ENCODE measurements around the gene SYT17.

The SYT17 gene

DNA sequence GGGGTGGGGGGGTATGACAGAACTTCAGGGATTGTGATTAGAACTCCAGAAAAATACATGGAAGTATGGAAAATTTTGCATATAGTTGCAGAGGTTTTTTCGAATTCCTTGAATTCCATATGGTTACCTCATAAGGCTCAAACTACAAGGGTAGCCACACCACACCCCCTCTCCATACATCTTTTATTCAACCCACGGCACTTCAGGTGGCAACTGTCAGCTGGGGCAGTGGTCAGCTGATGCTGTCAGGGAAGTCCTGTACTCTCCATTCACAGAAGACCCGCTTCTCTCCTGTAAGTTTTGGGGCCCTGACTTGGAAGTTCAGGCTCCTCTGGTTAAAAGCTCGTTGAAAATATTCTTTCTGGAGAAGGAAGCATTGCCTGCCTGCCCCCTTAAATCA is 60.0 kb downstream of the SYT17 start:
- H3K9me3 Mint-ChIP-seq, result peaks cover 5% of the 10 kb centered on the region

DNA sequence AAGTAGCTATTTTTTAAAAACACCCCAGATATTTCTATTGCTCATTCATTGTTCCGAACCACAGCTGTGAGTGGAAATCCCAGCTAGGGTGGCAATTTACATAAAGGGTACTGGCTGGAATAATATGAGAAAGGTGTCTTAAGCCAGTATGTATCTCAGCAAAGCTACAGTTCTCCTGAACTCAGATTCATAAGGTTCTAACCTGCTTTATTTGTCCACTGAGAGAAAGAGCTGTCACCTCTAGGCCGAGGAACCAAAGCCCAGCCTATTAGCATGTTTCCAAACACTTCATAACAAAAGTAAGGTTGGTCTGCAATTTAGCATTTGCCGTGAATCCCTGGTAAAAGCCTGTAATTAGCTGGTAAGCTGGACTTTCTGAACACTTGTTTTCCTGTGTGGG is 60.5 kb downstream of the SYT17 start:
- Mint-ChIP-seq H3K9me3 (peaks cover 5% of the 10 kb centered on the region), H3K4me1 (peaks cover 21% of the 10 kb centered on the region), H3K27me3 (ENCODE audit: low read depth) (no peaks in the 10 kb centered on the region), H3K4me3 (no peak overlapping the region), H3K36me3 (ENCODE audit: low read depth) (peaks cover 9% of the 10 kb centered on the region), H3K27ac (no peak overlapping the region)
- no peak for TF ChIP-seq CTCF (IDR thresholded peaks at IDR 0.05; ENCODE audit: unreplicated experiment in 3 of 3)

More for the DNA sequence above, 60.0 kb downstream of the SYT17 start:
- Mint-ChIP-seq H3K4me1 (peaks cover 21% of the 10 kb centered on the region), H3K36me3 (ENCODE audit: low read depth) (peaks cover 9% of the 10 kb centered on the region), H3K27me3 (ENCODE audit: low read depth) (no peaks in the 10 kb centered on the region), H3K4me3 (no peak overlapping the region), H3K27ac (peak overlapping the region in 1 of 3 experiments; percentile 0)
- no peak for TF ChIP-seq CTCF (IDR thresholded peaks at IDR 0.05; ENCODE audit: unreplicated experiment in 3 of 3)

GRCh38 chr16:19230575-19230974 is 62.5 kb downstream of the SYT17 start:
- H3K27ac Mint-ChIP-seq, result no peak overlapping the region
- TF ChIP-seq CTCF (IDR thresholded peaks at IDR 0.05; ENCODE audit: unreplicated experiment in 3 of 3), result no peak
- no peaks in the 10 kb centered on the region for H3K27me3 Mint-ChIP-seq (ENCODE audit: low read depth)
- peaks cover 21% of the 10 kb centered on the region for H3K4me1 Mint-ChIP-seq
- H3K4me3 Mint-ChIP-seq, result no peak overlapping the region
- H3K9me3 Mint-ChIP-seq, result peaks cover 12% of the 10 kb centered on the region
- peaks cover 9% of the 10 kb centered on the region for H3K36me3 Mint-ChIP-seq (ENCODE audit: low read depth)

GRCh38 chr16:19231881-19232280 is 63.8 kb downstream of the SYT17 start:
- Mint-ChIP-seq H3K4me3 (no peak overlapping the region), H3K36me3 (ENCODE audit: low read depth) (peaks cover 9% of the 10 kb centered on the region), H3K27ac (no peak overlapping the region), H3K9me3 (peaks cover 17% of the 10 kb centered on the region), H3K4me1 (peaks cover 21% of the 10 kb centered on the region), H3K27me3 (ENCODE audit: low read depth) (no peaks in the 10 kb centered on the region)
- TF ChIP-seq CTCF (IDR thresholded peaks at IDR 0.05; ENCODE audit: unreplicated experiment in 3 of 3), result no peak

- Mint-ChIP-seq H3K36me3 (ENCODE audit: low read depth) (peaks cover 9% of the 10 kb centered on the region), H3K4me1 (peaks cover 13% of the 10 kb centered on the region), H3K4me3 (no peak overlapping the region), H3K9me3 (peaks cover 21% of the 10 kb centered on the region), H3K27ac (no peak overlapping the region), H3K27me3 (ENCODE audit: low read depth) (no peaks in the 10 kb centered on the region)
- TF ChIP-seq CTCF (IDR thresholded peaks at IDR 0.05; ENCODE audit: unreplicated experiment in 3 of 3), result no peak
Observed at GRCh38 chr16:19232988-19233387, 64.9 kb downstream of the SYT17 start.

- Mint-ChIP-seq H3K36me3 (ENCODE audit: low read depth) (peaks cover 9% of the 10 kb centered on the region), H3K4me3 (no peak overlapping the region), H3K4me1 (no peaks in the 10 kb centered on the region), H3K27ac (no peak overlapping the region), H3K27me3 (ENCODE audit: low read depth) (no peaks in the 10 kb centered on the region), H3K9me3 (peaks cover 21% of the 10 kb centered on the region)
- no peak for TF ChIP-seq CTCF (IDR thresholded peaks at IDR 0.05; ENCODE audit: unreplicated experiment in 3 of 3)
Observed at GRCh38 chr16:19235478-19235877, 67.4 kb downstream of the SYT17 start.
